HG03342 (cell line): ENCODE data around the gene DTNB.

Source experiments
- ATAC-seq: cut with Tn5 transposase; IDR thresholded peaks from one replicate; pipeline ENCODE4 v1.9.1; 2021; ENCODE audit warnings: mild to moderate bottlenecking, moderate library complexity; ENCODE audit not compliant: unreplicated experiment

DTNB gene

DNA sequence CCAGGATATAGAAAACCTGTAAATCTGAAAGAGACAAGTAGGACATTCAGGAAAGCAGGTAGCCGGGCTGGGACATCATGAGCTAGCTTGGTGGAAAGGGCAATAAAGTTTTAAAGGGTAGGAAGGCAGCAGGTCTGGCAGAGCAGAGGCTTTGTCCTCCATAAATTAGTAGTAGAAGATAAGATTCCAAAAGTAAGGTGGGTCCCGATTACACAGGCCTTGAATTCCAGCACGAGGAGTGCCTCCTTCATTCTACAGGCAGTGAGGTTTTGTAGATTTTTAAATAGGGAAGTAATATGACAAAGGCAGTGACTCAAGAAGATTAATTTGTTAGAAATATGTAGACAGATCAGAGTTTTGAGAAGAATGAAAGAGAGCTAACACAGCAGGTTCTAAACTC lies 160.7 kb downstream of the DTNB start:
- no peak for ATAC-seq

DNA sequence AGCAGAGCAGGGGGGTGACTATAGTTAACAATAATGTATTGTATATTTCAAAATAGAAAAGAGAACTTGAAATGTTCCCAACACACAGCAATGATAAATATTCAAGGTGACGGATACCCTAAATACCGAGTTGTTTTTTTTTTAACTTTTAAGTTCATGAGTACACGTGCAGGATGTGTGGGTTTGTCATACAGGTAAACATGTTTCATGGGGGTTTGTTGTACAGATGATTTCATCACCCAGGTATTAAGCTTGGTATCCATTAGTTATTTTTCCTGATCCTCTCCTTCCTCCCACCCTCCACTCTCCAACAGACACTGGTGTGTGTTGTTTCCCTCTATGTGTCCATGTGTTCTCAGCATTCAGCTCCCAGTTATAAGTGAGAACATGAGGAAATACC lies 167.2 kb downstream of the DTNB start:
- ATAC-seq, result no peak

DNA sequence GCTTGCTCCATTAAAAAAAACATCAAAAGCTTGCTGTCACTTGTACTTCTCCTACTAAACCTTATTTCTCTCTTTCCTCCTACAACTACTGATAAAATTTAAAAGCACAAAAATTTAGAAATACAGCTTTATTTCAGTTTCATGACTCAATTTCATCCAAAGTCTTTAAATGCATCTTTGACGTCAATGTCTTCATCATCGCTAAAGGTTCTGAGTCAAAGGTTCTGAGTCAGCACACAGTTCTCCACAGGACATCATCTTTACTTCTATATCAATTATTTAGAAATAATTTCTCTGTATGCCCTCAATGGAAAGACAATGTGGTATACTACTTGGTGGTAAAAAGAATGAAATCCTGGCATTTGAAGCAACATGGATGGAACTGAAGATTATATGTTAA lies 167.8 kb downstream of the DTNB start:
- ATAC-seq, result no peak

DNA sequence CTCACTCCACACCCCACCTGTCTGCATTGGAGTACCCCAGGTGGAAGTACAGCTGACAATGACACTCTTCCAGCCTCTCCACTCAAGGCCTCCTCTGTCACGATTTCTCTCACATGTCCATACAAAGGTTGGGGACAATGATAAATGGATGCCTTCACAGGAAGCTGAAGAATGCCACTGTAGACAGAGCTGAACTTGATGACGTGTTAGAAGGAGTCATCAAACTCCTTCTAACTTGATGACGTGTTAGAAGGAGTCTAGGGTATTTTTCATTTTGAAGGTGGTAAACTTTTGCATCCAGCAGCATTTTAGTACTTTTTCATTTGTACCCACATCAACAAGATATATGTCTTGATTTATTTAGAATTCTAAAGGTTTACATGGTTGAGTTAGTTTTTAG lies 168.2 kb downstream of the DTNB start:
- ATAC-seq, result no peak

DNA sequence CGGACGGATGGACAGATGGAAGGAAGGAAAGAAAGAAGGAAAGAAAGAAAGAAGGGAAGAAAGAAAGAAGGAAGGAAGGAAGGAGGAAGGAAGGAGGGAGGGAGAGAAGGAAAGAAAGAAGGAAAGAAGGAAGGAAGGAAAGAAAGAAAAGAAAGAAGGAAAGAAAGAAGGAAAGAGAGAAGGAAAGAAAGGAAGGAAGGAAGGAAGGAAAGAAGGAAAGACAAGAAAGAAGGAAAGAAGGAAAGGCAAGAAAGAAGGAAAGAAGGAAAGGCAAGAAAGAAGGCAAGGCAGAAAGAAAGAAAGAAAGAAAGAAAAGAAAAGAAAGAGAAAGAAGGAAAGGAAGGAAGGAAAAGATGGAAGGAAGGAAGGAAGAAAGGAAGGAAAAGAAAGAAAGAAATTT lies 169.1 kb downstream of the DTNB start:
- no peak for ATAC-seq

DNA sequence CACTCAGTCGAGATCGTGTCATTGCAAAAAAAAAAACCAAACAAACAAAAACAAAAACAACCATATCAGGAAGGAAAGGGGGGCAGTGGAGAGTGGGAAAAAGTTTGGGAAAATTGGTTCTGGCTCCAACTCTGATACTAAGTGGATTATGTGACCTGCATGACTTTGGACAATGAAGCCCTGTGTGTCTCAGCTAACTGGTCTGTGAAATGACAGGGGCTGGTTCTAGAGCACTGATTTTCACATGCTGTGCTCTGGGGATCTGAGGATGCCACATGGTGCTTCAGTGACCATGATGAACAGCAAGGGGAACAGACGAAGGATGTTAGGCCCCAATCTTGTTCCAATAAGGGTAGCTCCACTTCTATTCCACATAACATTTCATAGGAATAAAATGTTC lies 174.2 kb downstream of the DTNB start:
- ATAC-seq, result no peak

DNA sequence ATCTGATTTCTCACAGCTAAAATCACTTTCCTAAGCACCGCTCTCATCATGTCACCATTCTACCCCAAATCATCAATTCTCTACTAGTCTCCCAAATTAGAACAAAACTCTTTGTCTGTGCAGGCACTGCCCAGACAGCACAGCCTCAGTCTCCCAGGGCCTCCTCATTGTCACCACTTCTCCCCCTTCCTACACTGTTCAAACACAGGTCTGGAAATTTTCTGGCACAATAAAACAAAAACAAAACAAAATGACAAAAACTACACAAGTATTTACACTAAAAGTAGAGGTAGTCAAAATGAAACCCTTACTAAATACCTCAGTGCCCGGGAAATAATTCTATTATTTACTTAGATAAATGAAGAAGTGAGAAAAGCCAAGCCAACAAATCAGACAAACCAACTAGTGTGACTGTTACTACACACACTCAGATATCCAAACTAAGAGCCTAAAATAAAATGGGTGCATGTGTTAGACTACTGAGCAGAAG lies 175.4 kb downstream of the DTNB start:
- ATAC-seq, result peak; percentile 56

DNA sequence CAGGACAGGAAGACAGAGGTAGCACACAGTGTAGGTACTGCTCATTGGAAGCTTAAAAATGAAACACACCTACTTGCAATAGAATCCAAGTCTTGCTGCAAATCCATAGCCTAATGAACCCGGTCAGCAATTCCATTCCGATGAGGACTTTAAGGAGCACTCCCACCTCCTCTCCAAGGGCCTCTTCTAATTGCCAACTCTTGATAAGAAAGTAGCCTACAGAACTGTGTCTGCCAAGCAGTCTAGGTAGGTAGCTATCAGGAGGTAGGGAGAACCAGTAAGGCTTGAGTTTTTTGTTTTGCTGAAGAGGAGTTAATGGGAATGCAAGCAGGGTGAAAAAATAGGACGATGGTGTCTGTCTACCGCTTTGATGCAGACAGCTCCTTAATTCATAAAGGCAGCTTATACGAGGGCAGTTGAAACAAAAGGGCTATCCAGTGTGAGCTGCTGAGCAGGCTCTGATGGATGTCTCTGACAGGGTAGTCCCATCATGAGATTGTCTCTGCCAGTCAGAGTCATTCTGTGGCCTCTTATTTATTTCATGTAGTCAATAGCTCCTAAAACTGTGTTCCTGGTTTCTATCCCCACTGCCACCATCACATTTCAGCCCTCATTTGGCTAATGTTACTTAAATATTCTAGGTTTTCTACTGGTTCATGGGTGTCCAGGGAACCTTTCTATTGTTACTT lies 176.0 kb downstream of the DTNB start:
- peak; percentile 18 for ATAC-seq

DNA sequence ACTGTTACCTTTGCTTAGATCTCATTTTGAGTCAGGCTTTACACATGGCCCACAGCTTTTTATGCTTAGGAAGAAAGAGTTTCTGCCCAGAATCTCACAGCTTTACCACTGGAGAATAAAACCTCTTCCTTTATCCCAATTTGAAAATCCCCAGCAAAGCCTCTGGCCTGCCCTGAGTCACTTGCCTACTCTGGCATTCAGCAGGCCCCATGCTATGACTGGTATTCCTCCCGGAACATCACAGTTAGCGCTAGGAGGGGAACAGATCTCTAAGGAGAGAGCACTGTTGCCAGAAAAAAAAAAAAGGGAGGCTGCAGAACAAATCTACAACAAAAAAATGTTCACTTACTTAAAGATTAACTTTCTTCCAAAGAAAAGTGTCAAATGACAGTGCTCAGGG lies 178.8 kb downstream of the DTNB start:
- ATAC-seq, result no peak

DNA sequence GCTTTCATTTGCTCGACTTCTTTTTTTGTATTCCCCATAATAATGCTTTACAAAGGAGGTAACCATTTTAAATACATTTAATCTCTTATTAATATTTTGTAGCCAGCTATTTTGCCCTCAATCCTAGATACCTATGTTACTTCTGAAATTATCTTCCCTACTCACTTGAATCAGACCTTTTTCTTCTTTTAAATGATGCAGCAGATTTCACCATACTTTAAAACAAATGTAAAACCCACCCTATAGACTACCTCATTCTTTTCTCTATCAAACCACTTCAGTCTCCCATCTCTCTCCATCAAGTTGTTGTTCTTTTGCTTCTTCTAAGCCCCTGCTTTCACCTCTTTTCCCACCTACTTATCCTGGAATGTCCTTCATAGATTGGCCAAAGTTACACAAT lies 180.2 kb downstream of the DTNB start:
- no peak for ATAC-seq

DNA sequence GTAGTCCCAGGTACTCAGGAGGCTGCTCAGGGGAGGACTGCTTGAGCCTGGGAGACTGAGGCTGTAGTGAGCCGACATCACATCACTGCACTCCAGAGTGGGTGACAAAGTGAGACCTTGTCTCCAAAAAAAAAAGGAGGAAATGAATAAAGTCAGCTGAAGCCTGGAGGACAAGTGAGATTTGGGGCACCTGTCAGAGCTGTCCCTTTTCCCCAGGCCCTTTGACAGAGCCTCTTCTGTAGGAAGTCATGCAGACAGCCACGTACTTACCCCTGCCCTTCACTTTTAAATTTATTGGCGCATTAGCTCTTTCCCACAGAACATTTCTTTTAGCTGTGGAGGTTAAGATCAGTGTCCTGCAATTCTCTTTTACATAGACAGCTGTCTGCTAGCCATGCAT lies 180.7 kb downstream of the DTNB start:
- no peak for ATAC-seq

DNA sequence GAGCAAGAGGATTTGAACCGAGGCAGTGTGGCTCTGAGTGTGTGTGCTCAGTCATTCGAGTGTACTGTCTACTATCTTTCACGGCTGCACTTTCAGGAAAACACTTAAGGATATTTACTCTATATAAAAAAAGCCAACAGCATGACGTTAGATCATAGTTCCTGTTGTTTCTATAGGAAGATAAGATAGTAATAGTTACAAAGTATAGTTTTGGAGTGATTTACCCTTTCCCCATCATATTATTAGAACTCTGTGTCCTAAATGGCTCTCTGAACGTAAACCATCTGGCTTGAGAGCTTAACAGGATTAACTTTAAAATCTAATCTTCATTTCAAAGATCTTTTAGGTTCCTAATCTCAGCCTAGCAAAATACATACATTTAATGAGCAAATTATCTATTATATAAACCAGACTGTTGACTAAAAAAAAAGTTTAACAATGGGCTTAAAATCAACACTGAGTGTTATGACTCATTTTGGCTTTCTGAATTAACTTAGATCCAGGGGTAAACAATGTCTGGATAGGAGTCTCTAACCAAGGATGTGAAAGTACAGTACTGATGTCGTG lies 181.3 kb downstream of the DTNB start:
- no peak for ATAC-seq

DNA sequence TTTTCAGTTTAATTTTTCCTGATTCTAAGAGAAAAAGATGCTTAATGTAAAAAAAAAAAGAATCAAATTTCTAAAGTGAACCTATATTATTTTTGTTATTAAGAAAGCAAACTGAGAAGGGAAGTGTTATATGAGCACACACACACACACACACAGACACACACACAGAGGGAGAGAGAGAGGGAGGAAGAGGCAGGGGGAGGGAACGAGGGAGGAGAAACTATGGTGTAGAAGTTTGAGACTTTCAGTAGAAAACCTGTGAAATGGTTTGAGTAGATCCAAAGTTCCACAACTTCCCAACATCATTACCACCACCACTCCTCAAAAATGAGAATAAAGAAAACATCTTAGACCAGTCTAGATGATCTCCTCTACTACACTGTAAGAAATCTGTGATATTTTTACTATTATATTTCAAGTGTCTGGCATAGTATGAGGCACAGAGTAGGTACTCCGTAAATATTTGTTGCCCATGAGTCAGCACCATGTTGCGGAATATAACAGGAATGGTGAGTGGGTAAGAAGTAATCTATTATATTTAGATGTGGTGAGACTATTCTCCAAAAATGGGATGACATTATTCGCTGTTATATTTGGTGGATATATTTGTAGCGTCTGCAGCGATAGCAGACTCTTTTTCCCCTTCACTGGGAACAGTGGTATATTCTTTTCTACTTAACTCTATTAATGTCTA lies 182.2 kb downstream of the DTNB start:
- ATAC-seq, result no peak

DNA sequence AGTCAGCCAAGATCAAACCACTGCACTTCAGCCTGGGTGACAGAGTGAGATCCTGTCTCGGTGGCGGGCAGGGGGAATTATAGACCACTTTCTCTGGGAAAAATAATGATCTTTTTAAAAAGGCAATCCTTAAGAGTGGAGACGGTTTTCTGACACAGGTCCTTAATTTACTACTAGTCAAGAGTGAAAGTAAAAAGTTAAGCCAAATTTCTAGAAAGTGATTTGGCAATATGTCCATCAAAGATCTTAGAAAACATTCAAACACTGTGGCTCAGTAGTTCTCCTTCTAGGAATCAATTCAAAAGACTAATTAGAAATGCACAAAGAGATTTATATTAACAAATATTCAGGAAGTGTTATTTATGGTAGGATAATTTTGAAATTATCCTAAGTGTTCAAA lies 183.2 kb downstream of the DTNB start:
- ATAC-seq, result no peak

DNA sequence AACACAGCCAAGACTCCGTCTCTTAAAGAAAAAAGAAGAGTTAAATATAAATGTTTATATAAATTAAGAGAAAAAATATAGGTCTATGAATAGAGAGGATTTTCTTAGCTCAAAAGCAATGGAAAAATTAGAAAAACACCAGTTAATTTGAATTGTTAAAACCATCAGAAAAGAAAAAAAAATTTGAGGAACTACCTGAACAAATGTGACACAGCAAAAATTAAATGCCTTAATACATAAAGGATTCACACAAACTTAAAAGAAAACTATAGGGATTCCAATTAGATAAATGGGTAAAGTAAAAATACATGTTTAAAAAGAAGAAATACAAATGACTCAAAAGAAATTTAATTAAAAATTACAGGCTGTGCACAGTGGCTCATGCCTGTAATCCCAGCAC lies 183.7 kb downstream of the DTNB start:
- no peak for ATAC-seq

DNA sequence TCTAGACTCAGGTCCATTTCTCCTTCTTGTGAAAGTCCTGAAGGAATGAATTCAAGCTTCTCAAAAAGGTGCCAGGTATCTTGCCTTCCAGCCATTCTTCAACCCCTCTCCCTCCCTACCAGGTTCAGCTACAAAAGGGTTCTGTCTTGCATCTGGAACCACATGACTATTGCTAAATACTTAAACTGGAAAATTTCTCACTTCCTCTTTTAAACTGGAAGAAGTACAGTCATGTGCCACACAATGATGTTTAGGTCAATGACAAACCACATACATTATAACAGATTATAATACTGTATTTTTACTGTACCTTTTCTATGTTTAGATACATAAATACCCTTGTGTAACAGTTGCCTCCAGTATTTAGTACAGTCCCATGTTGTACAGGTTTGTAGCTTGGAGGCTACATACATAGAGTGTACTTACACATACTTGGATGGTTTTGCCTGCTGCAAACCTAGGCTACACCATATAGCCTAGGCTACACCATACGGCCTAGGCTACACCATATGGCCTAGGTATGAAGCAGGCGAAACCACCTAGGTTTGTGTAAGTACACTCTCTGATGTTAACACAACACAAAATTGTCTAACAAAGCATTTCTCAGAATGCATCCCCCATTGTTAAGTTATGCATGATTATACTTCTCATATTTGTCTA lies 189.6 kb downstream of the DTNB start:
- ATAC-seq, result peak; percentile 79

DNA sequence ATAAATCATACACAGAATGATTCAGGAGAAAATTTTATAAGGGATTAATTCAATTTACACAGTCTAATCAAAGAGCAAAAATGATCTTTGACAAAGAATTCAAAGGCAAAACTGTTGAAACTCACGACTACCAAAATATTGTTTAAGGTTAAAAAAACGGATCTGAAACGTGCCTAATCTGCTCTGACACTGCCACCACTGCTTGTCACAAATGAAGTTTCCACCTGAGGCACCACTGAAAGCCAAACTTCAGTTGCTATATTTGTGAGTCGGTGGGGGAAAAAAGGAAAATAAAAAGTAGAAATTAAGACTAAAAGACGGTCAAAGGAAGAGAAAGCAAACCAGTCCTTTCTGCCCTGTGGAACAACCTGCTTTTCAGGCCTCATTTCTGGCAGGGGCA lies 191.0 kb downstream of the DTNB start:
- no peak for ATAC-seq

DNA sequence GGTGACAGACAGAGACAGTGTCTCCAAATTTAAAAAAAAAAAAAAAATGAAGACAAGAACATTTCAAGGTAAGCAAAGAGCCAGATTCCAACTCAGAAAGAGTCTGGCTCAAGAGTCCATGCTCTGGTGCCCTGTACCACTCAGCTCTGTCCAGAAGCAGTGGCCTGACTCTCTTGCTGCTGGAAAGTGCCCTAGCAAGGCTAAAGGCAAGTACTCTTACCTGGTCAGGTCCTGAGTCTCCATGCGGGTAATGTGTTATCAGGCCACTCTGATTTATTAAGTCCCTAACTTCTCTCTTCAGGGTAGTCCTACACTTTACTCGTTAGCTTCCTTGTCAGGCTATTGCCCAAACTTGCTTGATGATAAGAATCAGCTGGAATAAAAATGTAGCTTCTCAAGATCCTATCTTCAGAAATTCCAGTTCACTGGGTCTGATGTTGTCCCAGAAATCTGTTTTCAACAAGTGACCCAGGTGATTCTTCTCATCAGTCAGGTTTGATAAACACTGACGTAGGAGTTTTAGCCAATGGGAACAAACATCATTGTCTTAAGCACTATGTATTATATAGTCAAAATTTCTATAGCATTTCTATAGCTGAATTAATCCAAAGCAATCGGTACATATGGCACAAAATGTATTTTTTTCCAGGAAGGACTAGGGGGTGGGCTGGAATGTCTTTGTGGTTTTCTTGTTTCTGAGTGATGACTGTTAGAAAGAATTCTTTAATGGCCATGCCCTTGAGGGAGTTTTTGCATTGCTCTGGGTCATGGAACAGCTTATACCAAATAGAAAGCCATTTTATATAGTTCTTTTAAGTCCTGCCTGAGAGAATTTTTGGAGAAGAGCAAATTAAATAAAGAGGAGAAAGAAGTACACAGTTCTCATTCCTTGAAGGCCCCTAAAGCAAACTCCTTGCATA lies 191.7 kb downstream of the DTNB start:
- no peak for ATAC-seq

DNA sequence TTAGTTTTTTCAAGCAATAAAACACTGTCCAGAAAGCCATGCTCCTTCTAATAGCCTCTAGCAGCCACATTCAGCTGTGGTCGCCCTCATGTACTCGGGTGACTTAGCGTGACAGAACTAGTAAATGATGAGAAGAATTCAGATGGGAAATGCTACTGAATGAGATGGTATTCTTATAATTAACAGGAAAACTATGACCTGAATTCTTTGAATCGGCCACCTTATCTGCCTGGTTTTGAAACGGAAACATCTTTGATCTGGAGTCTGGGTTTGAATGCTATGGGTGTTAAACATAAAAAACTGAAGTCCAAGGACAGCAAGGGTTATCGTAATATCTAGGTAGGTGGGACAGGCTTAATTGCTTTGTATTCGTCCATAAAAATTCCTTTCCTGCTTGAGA lies 192.8 kb downstream of the DTNB start:
- ATAC-seq, result no peak

DNA sequence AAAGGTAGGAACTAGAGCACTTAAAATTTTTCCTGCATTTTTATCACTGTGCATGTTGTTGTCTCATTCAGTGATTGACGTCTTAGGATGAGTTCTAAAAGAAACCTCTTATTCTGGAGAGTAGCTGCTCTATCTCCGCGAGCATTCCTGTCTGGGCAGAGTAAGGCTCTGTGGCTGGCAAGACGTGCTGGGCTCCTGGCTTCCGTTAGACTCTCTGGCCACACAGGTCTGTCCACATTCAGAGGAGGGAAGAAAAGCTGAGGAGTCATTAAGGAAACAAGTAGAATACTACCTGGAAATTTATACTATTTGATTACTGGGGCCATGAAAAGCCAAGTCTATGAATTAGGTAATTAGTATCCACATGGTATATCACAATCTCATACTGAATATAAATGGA lies 193.6 kb downstream of the DTNB start:
- ATAC-seq, result no peak

DNA sequence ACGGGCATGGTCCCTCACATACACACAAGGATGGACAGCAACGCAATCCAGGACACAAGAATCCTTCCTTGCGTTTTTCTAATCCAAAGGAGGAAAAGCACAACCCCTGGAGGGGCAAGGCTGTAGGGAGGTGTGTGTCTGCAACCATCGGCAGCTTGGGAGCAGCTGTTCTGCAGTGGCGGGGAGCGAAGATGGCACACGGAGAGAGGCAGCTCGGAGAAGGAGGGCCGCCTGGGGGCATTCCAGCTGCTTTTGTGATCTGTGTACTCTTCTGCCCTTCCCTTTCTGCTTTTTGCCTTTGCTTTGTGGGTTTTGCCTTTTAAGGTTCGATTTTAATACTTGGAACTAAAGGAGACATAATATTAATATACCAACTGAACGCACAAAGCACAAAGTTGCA lies 194.6 kb downstream of the DTNB start:
- ATAC-seq, result no peak
